NK-92 (cell line): ENCODE measurements around the gene EWSR1.

Experiments used
- DNase-seq: peaks from one replicate; lab custom pipeline; 2025; ENCODE audit not compliant: unreplicated experiment; lab: John Stamatoyannopoulos, UW

EWSR1 gene

DNA sequence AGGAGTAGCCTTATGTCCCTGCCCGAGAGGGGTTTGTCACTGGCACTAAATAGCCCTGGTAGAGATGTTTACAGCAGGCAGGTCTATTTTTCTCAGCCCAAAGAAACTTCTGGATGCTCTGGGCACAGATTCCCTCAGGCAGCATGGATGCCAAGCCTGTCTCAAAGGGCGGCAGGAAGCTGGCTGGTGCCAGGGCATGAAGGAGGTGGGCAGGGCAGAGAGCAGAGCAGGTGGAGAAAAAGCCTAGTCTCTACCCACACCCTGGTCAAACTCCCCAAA lies 34.3 kb downstream of the EWSR1 start:
- no peak for DNase-seq

DNA sequence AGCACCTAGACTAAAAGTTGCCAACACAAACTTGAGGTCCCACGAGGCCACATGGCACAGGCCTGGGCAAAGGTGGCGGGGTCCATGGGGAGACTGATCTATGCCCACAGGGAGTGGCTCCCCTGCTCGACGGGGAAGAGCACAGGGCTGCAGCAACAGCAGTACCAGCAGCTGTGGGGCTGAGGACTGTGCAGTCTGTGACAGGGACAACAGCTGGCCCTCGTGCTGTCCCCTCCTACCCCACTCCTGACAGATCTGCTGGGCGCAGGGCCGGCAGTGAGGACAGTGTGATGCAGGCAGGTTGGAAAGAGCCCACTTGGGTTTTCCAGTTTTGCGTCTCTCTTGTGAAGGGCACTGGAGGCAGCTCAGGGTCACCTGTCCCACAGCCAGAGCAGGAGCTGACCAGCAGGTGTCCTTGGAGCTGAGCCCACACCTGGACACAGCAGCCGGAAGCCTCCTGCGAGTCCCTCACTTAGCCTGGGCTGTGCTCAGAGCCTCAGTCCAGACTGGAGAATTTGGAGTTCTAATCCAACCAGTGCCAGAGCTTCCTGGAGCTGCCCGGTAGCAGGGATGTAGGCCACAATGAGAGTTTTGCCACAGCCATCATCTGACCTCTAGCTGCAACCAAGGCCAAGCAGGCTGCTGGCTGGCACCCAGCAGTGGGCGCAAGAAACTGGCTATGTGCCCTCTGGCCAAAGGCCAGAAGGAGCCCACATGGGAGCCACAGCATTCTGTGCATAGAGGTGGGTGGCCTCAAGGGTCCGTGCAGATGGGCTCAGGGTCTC lies 34.8 kb downstream of the EWSR1 start:
- no peak for DNase-seq

DNA sequence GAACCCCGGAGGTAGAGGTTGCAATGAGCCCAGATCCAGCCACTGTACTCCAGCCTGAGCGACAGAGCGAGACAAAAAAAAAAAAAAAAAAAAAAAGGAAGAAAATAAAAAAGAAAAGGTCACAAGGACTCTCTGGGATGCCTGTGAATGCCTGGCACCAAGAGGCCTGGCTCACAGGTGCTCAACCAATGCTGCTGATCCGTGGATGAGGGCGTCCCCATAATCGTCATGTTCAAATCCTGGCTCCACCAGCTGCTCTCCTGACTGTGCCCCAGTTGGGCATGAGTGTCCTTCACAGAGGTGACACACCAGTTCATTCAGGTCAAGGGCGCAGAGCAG lies 37.7 kb downstream of the EWSR1 start:
- DNase-seq: no peak

DNA sequence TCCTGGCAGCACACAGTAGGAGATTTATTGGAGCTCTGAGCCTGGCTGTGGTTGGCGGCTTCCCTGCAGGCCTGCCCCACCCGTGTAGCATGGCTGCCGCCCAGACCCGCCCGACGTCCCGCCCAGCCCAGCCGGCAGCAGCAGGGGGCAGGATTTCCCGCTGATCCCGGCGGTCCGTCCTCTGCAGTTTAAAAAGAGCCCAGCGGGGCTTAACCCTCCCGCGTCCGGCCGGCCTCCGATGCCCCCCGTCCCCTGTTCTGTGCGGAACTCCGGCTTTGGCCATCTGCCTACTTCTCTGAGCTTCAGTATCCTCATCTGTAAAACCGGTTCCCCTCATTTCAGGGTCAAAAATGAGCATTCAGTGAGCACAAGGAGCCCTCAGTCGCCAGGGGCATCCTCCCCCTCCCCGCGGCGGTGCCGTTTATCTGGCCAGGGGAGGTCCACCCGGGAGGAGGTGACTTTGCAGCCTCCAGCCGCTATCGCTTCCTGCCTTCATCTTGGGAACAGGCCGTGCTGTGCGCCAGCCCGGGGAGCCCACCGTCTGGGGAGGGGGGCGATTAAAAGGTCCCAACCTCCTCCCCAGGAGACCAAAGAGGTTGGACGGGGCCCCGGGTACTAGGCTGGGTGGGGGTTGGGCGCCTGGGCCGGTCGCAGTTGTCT lies 38.2 kb downstream of the EWSR1 start, which contains the start of gene GAS2L1:
Gene GAS2L1, plus strand, starts transcription at position 476 of the 660 bp plus-strand sequence. CDS start 1,456 bp downstream, outside the sequence.
- DNase-seq: no peak

DNA sequence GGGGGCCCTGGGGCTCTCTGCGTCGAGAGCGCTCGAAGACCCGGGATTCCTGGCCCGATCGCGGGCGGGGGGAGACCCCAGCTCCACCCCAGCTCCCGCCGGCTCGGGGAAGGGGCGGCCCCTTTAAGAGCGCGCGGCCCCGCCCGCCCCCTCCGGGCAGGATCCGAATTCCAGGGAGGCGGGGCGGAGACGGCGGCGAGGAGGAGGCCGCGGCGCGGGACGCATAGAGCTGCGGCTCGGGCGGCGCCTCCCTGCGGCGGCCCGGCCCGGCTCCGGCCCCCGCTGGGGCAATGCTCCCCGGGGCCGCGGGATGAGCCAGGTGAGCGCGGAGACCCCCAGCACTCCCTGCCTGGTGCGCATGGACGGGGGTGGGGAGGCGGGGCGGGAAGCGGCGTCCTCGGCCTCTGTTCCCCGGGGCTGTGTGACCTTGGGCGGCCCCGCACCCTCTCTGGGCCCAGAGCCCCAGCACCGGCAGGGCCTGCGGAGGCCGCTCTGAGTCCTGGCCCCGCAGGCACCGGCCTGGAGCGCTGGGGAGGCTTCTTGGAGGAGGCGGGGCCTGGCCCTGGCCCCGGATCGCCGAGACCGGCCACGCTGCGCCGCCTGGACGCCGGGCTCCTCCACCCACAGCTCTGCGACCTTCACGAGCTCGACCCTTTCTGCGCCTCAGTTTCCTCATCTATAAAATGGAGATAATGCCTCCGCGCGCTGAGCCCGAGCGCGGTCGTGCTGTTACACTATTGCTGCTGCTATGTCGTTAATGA lies 38.9 kb downstream of the EWSR1 start:
- no peak for DNase-seq

DNA sequence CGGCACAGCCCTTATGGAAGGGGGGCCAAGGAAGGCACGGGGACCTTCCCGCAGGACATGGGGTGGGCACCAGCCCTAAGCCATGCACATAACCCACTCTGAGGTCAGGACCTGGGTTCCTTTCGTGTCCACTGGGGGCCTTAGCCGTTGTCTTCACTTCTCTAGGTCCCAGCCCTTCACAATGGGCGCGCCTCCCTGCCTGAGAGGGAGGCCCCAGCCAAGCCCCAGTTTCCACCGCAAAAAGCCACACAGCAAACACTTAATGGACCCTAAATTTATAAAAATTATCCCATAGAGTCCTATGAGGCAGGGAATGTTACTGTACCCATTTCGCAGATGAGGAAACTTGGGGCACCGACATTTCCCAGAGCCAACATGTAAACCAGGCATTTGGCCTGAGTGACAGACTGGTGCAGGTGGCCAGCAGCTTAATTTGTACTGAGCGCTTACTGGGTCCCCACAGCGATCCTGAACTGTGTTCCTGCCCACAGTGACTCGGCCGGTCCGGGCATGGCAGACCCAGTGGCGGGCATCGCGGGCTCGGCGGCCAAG lies 39.6 kb downstream of the EWSR1 start:
- no peak for DNase-seq

DNA sequence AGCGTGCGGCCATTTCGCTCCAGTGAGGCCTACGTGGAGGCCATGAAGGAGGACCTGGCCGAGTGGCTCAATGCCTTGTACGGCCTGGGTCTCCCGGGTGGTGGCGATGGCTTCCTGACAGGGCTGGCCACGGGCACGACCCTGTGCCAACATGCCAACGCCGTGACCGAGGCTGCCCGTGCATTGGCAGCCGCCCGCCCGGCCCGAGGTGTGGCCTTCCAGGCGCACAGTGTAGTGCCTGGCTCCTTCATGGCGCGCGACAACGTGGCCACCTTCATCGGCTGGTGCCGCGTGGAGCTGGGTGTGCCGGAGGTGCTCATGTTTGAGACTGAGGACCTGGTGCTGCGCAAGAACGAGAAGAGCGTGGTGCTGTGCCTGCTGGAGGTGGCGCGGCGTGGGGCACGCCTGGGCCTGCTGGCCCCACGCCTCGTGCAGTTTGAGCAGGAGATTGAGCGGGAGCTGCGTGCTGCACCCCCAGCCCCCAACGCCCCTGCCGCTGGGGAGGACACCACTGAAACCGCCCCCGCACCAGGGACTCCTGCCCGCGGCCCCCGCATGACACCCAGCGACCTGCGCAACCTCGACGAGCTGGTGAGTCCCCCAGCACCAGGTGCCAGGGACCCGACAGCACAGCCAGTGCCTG lies 40.2 kb downstream of the EWSR1 start:
- no peak for DNase-seq

DNA sequence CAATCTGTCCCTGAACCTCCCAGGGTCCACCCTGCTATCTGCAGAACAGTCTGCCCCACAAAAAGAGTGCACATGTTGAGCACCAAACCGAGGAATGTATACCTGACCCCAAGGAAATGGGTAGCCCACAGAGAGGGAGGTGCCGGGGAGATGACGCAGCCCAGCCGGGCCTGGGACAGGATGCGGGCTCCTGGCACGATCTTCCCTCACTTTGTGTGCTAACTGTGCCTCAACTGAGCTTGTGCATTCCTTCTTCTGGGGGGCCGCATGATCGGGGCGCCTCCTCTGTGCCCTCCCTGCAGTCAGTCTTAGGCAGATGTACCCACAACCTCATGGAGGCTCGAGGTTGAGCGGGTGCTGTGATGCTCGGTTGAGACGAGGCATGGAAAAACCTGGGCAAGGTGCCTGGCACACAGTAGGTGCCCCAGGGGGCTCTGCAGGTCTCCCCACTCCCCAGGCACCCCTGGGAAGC lies 40.8 kb downstream of the EWSR1 start:
- no peak for DNase-seq

DNA sequence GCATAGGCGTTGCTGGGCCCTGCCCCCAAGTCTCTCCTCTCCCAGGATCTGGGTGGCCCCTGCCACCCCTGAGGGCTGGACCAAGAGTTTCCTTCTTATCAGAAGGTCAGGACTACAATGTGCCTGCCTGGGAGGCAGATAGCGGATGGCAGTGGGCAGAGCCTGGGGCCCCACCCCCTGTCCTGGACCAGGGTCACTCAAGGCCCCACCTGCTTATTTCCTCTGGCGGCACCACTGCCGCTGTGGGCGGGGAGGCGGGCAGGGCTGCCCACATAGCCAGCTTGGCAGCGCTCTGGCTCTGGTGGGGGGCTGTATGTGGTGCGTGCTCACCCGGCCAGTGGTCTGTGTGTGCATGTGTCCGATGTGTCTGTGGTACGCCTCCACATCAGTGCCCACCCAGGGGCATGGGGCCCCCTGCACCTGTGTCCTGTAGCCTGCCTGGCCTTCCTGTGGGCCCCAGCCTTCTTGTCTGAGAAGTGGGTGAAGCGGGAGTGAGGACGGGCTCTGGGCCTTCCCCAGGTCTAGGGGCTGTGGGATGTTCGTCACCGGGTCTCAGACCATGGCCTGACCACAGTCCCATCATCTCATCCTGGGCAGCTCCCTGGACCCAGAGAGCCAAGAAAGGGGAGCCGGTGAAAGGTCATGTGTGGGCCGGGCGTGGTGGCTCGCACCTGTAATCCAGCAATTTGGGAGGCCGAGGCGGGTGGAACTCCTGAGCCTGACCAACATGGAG lies 41.4 kb downstream of the EWSR1 start:
- no peak for DNase-seq

DNA sequence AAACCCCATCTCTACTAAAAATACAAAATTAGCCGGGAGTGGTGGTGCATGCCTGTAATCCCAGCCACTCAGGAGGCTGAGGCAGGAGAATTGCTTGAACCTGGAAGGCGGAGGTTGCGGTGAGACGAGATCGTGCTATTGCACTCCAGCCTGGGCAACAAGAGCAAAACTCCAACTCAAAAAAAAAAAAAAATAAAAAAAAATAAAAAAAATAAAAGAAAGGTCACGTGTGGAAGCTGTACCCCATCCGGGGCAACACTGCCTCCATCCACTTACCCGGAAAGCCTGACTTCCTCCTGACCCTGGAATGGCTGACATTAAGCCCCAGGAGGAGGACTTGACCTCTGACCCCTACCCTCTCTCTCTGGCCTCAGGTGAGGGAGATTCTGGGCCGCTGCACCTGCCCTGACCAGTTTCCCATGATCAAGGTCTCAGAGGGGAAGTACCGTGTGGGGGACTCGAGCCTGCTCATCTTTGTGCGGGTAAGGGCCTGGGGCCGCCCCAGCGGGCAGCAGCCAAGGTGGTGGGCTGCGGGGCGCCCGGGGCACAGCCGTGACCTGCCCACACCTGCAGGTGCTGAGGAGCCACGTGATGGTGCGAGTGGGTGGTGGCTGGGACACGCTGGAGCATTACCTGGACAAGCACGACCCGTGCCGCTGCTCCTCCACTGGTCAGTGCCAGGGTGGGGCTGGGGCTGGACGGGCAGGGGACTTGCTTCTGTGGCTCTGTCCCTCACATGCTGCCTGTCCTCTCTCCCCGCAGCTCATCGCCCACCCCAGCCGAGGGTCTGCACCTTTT lies 42.2 kb downstream of the EWSR1 start:
- no peak for DNase-seq

DNA sequence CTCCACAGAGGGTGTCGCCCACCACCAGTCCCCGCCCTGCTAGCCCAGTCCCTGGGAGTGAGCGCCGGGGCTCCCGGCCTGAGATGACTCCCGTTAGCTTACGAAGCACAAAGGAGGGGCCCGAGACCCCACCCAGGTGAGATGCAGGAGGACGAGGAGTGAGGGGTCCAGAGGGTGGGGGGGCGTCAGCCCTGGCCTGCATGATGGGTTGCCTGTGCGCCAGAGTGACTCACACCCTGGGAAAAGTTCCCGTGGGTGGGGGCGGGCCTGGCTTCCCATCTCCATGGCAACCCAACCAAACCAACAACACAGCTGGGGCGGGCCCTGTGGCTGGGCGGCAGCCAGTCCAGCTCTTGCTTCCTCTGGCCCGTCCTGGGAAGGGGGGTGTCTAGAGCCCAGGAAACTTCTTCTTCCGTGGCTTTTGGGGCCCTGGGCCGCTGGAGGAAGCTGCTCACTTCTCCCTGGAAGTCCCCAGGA lies 42.8 kb downstream of the EWSR1 start:
- no peak for DNase-seq

DNA sequence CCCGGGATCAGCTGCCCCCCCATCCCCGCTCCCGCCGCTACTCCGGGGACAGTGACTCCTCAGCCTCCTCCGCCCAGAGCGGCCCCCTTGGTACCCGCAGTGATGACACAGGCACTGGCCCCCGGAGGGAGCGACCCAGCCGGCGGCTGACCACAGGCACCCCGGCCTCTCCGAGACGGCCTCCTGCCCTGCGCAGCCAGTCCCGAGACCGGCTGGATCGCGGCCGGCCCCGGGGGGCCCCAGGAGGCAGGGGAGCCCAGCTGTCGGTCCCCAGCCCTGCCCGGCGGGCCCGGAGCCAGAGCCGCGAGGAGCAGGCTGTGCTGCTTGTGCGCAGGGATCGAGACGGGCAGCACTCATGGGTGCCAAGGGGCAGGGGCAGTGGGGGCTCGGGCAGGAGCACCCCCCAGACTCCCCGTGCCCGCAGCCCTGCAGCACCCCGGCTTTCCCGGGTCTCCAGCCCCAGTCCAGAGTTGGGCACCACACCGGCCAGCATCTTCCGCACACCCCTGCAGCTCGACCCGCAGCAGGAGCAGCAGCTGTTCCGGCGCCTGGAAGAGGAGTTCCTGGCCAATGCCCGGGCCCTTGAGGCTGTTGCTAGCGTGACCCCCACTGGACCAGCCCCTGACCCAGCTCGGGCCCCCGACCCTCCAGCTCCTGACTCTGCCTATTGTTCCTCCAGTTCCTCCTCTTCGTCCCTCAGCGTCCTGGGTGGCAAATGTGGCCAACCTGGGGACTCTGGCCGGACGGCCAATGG lies 43.6 kb downstream of the EWSR1 start:
- DNase-seq: no peak

DNA sequence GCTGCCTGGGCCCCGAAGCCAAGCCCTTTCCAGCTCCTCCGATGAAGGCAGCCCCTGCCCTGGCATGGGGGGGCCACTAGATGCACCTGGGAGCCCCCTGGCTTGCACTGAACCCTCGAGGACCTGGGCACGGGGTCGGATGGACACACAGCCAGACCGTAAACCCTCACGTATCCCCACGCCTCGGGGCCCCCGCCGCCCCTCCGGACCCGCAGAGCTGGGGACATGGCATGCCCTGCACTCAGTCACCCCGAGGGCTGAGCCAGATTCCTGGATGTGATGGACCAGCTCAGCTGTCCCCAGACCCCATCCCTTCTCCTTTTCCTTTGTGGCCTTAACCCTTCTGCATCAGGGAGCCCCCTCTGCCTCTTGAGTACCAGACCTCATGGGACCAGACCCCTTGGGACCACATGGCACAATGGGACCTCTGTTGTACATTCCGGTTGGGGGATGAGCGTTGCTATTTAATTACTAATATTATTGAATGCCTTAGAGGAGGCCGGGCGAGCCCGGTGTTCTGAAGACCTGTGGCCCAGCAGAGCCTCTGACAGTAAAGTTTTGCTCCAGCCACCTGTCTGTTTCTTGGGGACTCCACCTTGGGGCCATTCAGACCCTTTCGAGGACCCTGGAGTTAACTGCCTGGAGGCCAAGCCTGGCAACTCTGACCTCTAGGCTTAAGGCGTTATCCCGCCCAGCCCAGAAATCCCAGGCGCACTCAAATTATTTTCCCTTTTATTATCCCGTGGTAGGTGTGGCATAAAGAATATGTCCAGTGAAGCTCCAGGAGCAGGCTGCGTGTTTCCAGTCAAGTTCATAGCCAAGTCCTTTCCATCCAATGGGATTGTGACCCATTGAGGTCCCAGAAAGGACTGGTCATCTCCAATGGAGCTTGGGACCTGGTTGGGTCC lies 44.4 kb downstream of the EWSR1 start:
- no peak for DNase-seq

DNA sequence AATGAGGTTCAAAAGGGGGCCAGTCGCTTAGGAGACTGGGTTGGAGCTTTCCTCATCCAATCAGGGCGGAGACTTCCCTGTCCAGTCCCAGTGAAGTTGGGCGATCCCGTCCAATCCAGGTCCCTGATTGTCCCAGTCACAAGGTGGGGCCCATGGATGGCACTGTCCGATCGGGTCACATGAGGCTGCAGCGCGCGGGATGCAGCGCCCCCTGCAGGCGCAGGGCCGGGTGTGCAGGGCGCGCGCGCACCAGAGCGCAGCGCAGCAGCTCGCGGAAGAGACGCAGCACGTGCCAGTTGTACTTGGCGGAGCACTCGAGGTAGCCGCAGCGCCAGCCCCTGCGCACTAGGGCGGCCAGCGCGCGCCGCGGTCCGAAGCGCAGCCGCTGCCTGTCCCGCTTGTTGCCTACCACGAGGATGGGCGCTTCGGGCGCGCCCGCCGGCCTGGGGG lies 45.1 kb downstream of the EWSR1 start:
- no peak for DNase-seq

DNA sequence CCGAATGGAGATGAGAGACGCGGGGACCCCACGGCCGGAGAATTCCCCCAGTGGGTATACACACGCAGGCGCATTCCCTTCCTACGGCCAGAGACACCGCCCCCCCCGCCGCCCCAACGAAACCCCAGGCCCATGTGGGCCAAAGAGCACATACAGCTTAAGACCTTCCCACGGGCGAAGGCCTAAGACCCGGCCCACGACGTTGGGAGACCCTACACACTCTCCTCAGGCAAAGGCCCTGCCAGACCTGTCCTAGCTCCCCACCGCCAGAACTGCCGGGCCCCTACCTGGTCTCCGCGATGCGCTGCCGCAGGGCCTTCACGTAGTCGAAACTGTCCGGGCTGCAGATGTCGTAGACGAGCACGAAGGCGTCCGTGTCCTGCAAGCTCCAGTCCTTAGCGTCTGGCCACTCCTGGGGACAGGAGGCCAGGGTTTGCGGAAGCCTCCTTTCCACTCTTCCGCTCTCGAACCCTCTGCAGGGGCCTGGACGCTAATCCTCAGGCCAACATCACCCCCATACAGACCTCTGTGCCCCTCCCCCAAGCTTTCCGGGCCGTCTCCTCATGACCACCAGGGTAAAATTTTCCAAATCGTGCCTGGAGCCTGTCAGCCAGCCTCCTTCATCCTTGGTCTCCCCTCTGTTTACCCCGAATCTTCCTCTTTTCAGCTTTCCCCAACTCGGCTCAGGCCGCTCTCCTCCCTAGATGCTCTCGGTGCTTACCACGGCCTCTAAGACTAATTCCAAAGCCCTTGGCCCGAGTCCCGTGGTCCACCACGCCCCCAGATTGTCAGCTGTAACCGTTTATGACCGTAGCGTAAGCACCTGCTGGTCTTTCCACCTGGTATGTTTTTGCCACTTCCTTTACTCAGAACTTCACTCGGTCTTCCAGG lies 45.8 kb downstream of the EWSR1 start:
- DNase-seq: no peak

DNA sequence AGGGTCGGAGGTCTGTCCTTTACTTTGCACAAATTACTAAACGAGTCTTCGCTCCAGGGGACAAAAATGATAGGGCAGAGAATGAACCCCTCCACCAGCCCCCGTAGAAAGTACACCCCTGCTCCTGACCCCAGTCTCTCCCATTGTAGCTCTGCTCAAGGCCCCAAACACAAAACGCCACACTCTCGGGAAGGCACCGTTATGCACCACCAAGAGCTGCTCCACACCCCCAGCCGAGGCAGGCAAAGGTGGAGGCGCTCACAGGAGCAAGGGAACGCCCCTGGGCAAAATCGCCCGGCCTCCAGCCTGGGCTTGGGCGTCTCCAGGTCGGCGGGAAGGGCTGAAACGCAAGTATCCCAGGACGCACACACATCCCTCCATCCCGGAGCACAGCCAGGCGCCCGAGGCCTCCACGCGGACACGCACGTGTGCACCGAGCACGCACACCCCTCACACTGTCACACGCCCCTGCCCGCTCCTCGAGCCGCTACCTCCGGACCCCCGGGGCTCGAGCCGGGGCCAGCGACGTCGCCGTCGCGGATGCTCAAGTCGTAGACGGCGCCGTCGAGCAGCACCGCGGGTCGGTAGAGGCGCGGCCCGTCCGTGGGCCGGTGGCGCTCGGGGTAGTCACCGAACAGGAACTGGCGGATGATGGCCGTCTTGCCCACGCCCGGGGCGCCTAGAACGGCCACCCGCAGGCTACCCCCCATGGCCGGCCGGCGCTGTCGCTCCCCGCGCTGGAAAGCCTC lies 46.6 kb downstream of the EWSR1 start:
- DNase-seq: no peak
